GM19452 (cell line): ENCODE data around the gene AMN.

Experiments
- ATAC-seq: cut with Tn5 transposase; IDR thresholded peaks from one replicate; pipeline ENCODE4 v1.9.1; 2021; ENCODE audit not compliant: unreplicated experiment

The AMN gene

GRCh38 chr14:102898776-102899515, 23.5 kb upstream of the AMN start:
- ATAC-seq: no peak

DNA sequence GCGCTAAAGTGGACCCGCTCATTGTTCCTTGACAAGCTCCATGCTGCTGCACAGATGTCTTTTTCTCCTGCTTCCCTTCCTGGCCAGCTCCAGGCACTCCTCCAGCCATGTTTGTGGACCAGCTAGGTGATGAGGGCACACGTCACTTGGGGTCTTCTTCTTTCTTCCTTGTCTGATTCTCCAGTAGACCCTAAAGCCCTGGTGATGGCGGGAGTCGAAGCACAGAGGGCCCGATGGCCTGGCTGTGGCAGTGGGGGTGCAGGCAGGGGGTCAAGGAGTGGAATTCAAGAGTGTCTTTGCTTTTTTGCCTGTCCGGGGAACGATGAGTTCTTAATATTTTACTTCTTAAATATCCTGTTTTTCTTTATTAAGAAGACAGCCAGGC, 23.0 kb upstream of the AMN start:
- no peak for ATAC-seq

- ATAC-seq: peak; percentile 62
Observed at GRCh38 chr14:102900631-102901571, 21.6 kb upstream of the AMN start.

- ATAC-seq: peak; percentile 71
Observed at GRCh38 chr14:102901633-102902032, 20.8 kb upstream of the AMN start.

DNA sequence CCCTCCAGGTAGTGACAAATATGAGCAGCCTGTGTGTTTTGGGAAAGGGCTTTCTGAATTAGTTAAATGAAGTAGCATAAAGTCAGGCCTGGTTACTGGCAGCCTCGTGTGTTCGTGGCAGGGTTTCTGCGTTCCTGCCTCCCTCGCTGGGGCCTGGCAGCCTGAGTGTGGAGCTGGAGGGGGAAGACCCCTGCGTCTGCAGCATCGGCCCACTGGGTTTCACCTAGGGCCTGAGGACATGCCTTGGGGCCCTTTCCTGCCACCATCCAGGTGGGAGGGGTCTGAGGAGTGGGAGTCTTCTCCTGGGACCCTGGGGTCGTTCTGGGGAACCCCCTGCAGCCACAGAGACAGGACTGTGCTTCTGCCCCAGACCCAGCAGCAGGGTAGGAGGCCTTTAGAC, 20.4 kb upstream of the AMN start:
- no peak for ATAC-seq

GRCh38 chr14:102902523-102903247, 19.8 kb upstream of the AMN start:
- no peak for ATAC-seq

- ATAC-seq: no peak
Observed at GRCh38 chr14:102903248-102903888, 19.1 kb upstream of the AMN start.

DNA sequence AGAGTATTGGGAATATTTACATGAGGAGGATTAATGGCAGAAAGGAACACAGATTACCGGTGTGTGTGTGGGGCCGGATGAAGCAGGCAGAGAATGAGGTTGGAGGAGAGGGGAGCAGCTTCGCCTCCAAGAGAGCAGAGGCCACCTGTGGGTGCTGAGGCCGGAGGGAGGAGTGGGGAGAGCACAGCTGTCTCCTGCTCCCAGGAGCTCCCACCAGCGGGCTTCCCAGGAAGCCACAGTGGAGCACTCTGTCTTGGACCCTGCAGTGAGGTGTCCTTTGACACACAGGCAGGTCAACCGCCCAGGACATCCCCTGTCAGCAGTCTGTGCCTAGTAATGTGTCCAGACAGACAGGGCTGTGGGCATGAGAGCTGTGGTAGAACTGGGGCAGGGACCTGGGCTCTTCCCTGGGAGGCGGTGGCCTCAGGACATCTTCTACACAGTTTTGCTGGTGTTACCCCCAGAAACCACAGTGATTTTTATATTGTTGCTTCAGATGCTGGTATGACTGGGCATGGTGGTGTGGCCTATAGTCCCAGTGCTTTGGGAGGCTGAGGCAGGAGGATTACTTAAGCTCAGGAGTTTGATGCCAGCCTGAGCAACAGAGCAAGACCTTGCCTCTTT, 18.5 kb upstream of the AMN start:
- ATAC-seq: no peak

GRCh38 chr14:102905116-102906108, 17.1 kb upstream of the AMN start:
- ATAC-seq: no peak

GRCh38 chr14:102906616-102907302, 15.7 kb upstream of the AMN start:
- no peak for ATAC-seq

GRCh38 chr14:102907303-102907844, 15.1 kb upstream of the AMN start:
- ATAC-seq: no peak

GRCh38 chr14:102907980-102908730, 14.3 kb upstream of the AMN start:
- no peak for ATAC-seq

GRCh38 chr14:102908766-102909455, 13.6 kb upstream of the AMN start:
- ATAC-seq: no peak

GRCh38 chr14:102909462-102909861, 13.0 kb upstream of the AMN start:
- ATAC-seq: no peak

GRCh38 chr14:102909911-102910310, 12.6 kb upstream of the AMN start:
- ATAC-seq: no peak

GRCh38 chr14:102910442-102910841, 12.0 kb upstream of the AMN start:
- ATAC-seq: no peak

- ATAC-seq: no peak
Observed at GRCh38 chr14:102911541-102911951, 10.9 kb upstream of the AMN start.
